ENCODE data around the gene BTRC. TPM values are rescaled to one million over a fixed set of nuclear protein-coding genes. Genes with fewer than 3 reads are reported as not detected.
A peak's percentile ranks its signal among the peaks of the same experiment; 100 is the strongest.

BTRC gene
- total and polyA plus RNA-seq, 10 of the 15 experiments (the other 5 are each of a cell fraction or from before 2014, with no cell fraction given) = 2.2 to 18.6 (median 8.6) TPM

DNA sequence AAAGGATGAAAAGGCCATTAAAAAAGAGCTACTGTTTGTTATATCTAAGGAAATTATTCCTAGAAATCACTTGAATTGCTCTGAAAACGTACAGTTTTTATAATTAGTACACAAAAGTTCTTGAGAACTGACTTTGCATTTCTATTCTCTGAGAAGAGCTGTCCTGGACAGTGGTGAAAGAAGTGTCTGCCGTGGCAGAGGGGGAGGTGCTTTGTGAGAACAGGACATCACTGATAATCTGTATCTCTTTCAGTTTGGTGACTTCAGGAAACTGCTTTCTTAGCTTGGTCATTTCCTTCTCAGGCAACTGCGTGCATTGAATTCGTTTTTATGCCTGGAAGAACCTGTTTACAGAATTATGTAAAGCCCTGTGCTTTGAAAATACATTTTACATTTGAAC, 182.0 kb downstream of the BTRC start:
- H2AFZ ChIP-seq (ENCODE audit: control insufficient read depth, low read depth, low read length) = no peak overlapping the region
- no peak for TF ChIP-seq SMARCA5 (IDR thresholded peaks at IDR 0.05)
- TF ChIP-seq BCLAF1 (IDR thresholded peaks at IDR 0.05) = no peak
- no peak for TF ChIP-seq ZNF217 (IDR thresholded peaks at IDR 0.05)
- TF ChIP-seq, protein P1, sequence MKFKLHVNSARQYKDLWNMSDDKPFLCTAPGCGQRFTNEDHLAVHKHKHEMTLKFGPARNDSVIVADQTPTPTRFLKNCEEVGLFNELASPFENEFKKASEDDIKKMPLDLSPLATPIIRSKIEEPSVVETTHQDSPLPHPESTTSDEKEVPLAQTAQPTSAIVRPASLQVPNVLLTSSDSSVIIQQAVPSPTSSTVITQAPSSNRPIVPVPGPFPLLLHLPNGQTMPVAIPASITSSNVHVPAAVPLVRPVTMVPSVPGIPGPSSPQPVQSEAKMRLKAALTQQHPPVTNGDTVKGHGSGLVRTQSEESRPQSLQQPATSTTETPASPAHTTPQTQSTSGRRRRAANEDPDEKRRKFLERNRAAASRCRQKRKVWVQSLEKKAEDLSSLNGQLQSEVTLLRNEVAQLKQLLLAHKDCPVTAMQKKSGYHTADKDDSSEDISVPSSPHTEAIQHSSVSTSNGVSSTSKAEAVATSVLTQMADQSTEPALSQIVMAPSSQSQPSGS (IDR thresholded peaks at IDR 0.05; ENCODE audit: low read length) = no peak
- no peak for TF ChIP-seq ZNF687 (IDR thresholded peaks at IDR 0.05)
- TF ChIP-seq CHD1 (IDR thresholded peaks at IDR 0.05; ENCODE audit: low read depth, low read length) = no peak
- TF ChIP-seq BMI1 (IDR thresholded peaks at IDR 0.05; ENCODE audit: borderline replicate concordance) = no peak
- no peak for TF ChIP-seq BRCA1 (IDR thresholded peaks at IDR 0.05; ENCODE audit: low read depth, low read length)
- no peak for TF ChIP-seq SIN3A (IDR thresholded peaks at IDR 0.05; ENCODE audit: low read depth, low read length)
- H3K27me3 ChIP-seq (replicated peaks in 1 of 2; ENCODE audit: control insufficient read depth in 2 of 2, insufficient read depth in 2 of 2, low read length in 1 of 2) = no peaks in the 10 kb centered on the region
- H3K27ac ChIP-seq (ENCODE audit: control insufficient read depth, insufficient read depth) = no peak overlapping the region
- H3K36me3 ChIP-seq (ENCODE audit: control insufficient read depth in 2 of 2, insufficient read depth in 2 of 2, low read length in 1 of 2) = no peaks in the 10 kb centered on the region
- WGBS (ENCODE audit: insufficient coverage, insufficient replicate concordance, low lambda C conversion rate, missing lambda C conversion rate) = 15% methylated on average over 4 of the region's 4 CpGs
- in situ Hi-C loops (cut with MboI) = no loop called here
- H3K4me2 ChIP-seq (ENCODE audit: control insufficient read depth, insufficient read depth) = no peak overlapping the region; the same call in 1 of the 2 replicates
- ChIA-PET SMC1A (ENCODE audit: uncharacterized antibody, unreplicated experiment) (interaction anchor here (1.2 to 1.7 kb wide), 2 partner anchors 34 to 35 kb away, joined by 3 to 4 read pairs; no protein-coding TSS in a partner anchor), CTCF (interaction anchor here (0.6 to 3.3 kb wide), 14 partner anchors 10 to 322 kb away, joined by 3 to 24 read pairs (median 4); partner anchors contain the start of gene NPM3), RAD21 (ENCODE audit: unreplicated experiment) (interaction anchor here (1.4 kb wide), 1 partner anchor 35 kb away, joined by 3 read pairs; no protein-coding TSS in a partner anchor), POLR2A (no interaction called here)
- no peak for DNase-seq (ENCODE audit: low read depth, low spot score)
- H3K4me1 ChIP-seq (ENCODE audit: control insufficient read depth, insufficient read depth, low read length) = 0 out of 2 replicates have a peak, but pooled peaks cover 3% of the 10 kb centered on the region
- BruUV-seq (replicated peaks) = no TSS peak
- H3K9ac ChIP-seq (ENCODE audit: control insufficient read depth, insufficient read depth, low read length) = no peak overlapping the region
- H3K9me3 ChIP-seq (replicated peaks; ENCODE audit: control insufficient read depth, insufficient read depth, low read length) = no peaks in the 10 kb centered on the region
- H3K79me2 ChIP-seq (ENCODE audit: control insufficient read depth, insufficient read depth, low read length) = no peaks in the 10 kb centered on the region
- peak; percentile 66 for ATAC-seq
- no peak for FAIRE-seq
- H4K20me1 ChIP-seq (ENCODE audit: control insufficient read depth, insufficient read depth) = no peaks in the 10 kb centered on the region
- intact Hi-C loops (cut with micrococcal nuclease; ENCODE audit: unreplicated experiment) = no loop called here
- H3K4me3 ChIP-seq = no peak overlapping the region

All from GM12878 (cell line).